Fibroblast of lung (primary cell): ENCODE data around the gene EVA1B.

ENCODE experiments used
- CTCF ChIP-seq, 2 donors: IDR thresholded peaks in 1 of 2; conservative IDR thresholded peaks in 1 of 2; 1 replicate in 1 of 2; 2 replicates in 1 of 2; pipeline ENCODE4 v1.5.1; 2011 to 2012; ENCODE audit warnings: low read length in 2 of 2, control low read depth in 1 of 2, inconsistent platforms in 1 of 2, low read depth in 1 of 2, mild to moderate bottlenecking in 1 of 2
- EZH2 ChIP-seq: IDR thresholded peaks from 2 replicates; pipeline ENCODE4 v1.5.1; 2012; ENCODE audit warnings: low read length, control low read depth, mild to moderate bottlenecking; ENCODE audit errors: missing control alignments

DNA sequence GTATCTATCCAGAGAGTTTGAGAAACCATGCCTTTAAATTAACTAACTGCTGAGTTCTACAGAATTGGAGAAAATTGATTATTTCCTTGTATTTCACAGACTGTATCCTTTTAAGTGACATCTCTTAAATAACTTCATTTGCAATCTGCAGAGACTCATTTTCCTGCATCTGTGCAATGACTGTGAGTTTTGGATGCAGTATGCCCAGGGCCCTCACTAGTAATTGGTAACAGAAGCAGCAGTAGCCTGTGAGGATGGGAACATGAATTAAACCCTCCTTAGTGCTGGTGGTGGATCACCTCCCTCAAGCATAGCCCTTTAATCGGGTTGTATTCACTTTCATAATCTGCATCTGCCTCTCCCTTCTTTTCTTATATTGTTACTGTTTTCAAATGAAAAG is 38.9 kb downstream of the EVA1B start:
- TF ChIP-seq CTCF (conservative IDR thresholded peaks at IDR 0.05 in 1 of 2, IDR thresholded peaks at IDR 0.05 in 1 of 2; ENCODE audit: low read depth in 1 of 2, low read length in 2 of 2): no peak
- no peak for TF ChIP-seq EZH2
